Measurements from ENCODE around the gene PPIL1.

The PPIL1 gene

GRCh38 chr6:36834576-36835341, 39.8 kb downstream of the PPIL1 start:
- DNase-seq (ENCODE audit: low spot score) = no peak

- DNase-seq (ENCODE audit: low spot score) = no peak
These were observed 41.3 kb downstream of the PPIL1 start for GRCh38 chr6:36833182-36833789.

GRCh38 chr6:36832313-36832712, 42.3 kb downstream of the PPIL1 start:
- no peak for DNase-seq (ENCODE audit: low spot score)

GRCh38 chr6:36830577-36830976, 44.0 kb downstream of the PPIL1 start:
- no peak for DNase-seq (ENCODE audit: low spot score)

- DNase-seq (ENCODE audit: low spot score) = no peak
These were observed 44.6 kb downstream of the PPIL1 start for GRCh38 chr6:36829919-36830544.

- no peak for DNase-seq (ENCODE audit: low spot score)
These were observed 47.1 kb downstream of the PPIL1 start for GRCh38 chr6:36827261-36828079.

- DNase-seq (ENCODE audit: low spot score) = no peak
These were observed 47.9 kb downstream of the PPIL1 start for GRCh38 chr6:36826520-36827227.

GRCh38 chr6:36825994-36826393, 48.6 kb downstream of the PPIL1 start:
- no peak for DNase-seq (ENCODE audit: low spot score)

GRCh38 chr6:36825452-36825851, 49.2 kb downstream of the PPIL1 start:
- no peak for DNase-seq (ENCODE audit: low spot score)

- DNase-seq (ENCODE audit: low spot score) = no peak
These were observed 50.4 kb downstream of the PPIL1 start for GRCh38 chr6:36824253-36824652.

- DNase-seq (ENCODE audit: low spot score) = no peak
These were observed 51.0 kb downstream of the PPIL1 start for GRCh38 chr6:36823421-36824096.

- no peak for DNase-seq (ENCODE audit: low spot score)
These were observed 51.9 kb downstream of the PPIL1 start for GRCh38 chr6:36822506-36823269.

GRCh38 chr6:36821581-36822335, 52.8 kb downstream of the PPIL1 start:
- DNase-seq (ENCODE audit: low spot score) = no peak

- no peak for DNase-seq (ENCODE audit: low spot score)
These were observed 53.7 kb downstream of the PPIL1 start for GRCh38 chr6:36820700-36821580.

GRCh38 chr6:36818756-36819155, 55.8 kb downstream of the PPIL1 start:
- DNase-seq (ENCODE audit: low spot score) = no peak

GRCh38 chr6:36817847-36818246, 56.8 kb downstream of the PPIL1 start:
- DNase-seq (ENCODE audit: low spot score) = no peak

GRCh38 chr6:36817176-36817817, 57.3 kb downstream of the PPIL1 start:
- no peak for DNase-seq (ENCODE audit: low spot score)
